Measurements from ENCODE around the gene KIAA0513. TPM values are rescaled to one million over a fixed set of nuclear protein-coding genes. Genes with fewer than 3 reads are reported as not detected.

KIAA0513 gene
- total RNA-seq, 1 experiment from 2014 or later: 7.8 TPM

DNA sequence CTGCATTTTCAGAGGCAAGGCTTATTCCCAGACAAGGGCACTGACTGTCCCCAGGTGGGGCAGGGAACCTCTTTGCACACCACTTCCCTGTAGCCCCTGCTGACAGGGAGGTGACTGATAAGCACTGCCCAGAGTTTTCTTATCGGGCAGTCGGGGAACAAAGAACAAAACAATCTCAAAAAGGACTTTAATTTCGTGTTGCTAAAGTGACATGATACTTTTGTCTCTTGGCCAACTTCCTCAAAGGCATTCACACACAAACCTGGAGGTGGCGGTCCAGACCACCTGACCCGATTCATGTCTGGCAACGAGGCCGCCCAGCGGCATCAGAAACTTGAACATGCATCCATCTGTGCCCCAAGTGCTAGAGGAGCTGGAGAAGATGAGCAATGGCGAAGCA, 45.2 kb upstream of the KIAA0513 start (continued):
- TF ChIP-seq, protein P1, sequence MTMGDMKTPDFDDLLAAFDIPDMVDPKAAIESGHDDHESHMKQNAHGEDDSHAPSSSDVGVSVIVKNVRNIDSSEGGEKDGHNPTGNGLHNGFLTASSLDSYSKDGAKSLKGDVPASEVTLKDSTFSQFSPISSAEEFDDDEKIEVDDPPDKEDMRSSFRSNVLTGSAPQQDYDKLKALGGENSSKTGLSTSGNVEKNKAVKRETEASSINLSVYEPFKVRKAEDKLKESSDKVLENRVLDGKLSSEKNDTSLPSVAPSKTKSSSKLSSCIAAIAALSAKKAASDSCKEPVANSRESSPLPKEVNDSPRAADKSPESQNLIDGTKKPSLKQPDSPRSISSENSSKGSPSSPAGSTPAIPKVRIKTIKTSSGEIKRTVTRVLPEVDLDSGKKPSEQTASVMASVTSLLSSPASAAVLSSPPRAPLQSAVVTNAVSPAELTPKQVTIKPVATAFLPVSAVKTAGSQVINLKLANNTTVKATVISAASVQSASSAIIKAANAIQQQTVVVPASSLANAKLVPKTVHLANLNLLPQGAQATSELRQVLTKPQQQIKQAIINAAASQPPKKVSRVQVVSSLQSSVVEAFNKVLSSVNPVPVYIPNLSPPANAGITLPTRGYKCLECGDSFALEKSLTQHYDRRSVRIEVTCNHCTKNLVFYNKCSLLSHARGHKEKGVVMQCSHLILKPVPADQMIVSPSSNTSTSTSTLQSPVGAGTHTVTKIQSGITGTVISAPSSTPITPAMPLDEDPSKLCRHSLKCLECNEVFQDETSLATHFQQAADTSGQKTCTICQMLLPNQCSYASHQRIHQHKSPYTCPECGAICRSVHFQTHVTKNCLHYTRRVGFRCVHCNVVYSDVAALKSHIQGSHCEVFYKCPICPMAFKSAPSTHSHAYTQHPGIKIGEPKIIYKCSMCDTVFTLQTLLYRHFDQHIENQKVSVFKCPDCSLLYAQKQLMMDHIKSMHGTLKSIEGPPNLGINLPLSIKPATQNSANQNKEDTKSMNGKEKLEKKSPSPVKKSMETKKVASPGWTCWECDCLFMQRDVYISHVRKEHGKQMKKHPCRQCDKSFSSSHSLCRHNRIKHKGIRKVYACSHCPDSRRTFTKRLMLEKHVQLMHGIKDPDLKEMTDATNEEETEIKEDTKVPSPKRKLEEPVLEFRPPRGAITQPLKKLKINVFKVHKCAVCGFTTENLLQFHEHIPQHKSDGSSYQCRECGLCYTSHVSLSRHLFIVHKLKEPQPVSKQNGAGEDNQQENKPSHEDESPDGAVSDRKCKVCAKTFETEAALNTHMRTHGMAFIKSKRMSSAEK (CRISPR knock-in tag; IDR thresholded peaks at IDR 0.05; ENCODE audit: borderline replicate concordance): no peak
- TF ChIP-seq, protein P2, sequence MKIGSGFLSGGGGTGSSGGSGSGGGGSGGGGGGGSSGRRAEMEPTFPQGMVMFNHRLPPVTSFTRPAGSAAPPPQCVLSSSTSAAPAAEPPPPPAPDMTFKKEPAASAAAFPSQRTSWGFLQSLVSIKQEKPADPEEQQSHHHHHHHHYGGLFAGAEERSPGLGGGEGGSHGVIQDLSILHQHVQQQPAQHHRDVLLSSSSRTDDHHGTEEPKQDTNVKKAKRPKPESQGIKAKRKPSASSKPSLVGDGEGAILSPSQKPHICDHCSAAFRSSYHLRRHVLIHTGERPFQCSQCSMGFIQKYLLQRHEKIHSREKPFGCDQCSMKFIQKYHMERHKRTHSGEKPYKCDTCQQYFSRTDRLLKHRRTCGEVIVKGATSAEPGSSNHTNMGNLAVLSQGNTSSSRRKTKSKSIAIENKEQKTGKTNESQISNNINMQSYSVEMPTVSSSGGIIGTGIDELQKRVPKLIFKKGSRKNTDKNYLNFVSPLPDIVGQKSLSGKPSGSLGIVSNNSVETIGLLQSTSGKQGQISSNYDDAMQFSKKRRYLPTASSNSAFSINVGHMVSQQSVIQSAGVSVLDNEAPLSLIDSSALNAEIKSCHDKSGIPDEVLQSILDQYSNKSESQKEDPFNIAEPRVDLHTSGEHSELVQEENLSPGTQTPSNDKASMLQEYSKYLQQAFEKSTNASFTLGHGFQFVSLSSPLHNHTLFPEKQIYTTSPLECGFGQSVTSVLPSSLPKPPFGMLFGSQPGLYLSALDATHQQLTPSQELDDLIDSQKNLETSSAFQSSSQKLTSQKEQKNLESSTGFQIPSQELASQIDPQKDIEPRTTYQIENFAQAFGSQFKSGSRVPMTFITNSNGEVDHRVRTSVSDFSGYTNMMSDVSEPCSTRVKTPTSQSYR (CRISPR knock-in tag; IDR thresholded peaks at IDR 0.05): no peak
- TF ChIP-seq OVOL2 (CRISPR knock-in tag; IDR thresholded peaks at IDR 0.05; ENCODE audit: borderline replicate concordance): no peak
- no peak for TF ChIP-seq RORB (CRISPR knock-in tag; IDR thresholded peaks at IDR 0.05)
- no peak for TF ChIP-seq HMGA2 (CRISPR knock-in tag; IDR thresholded peaks at IDR 0.05)
- TF ChIP-seq, protein P3, sequence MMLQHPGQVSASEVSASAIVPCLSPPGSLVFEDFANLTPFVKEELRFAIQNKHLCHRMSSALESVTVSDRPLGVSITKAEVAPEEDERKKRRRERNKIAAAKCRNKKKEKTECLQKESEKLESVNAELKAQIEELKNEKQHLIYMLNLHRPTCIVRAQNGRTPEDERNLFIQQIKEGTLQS (CRISPR knock-in tag; conservative IDR thresholded peaks at IDR 0.05): no peak
- TF ChIP-seq NR2C2 (CRISPR knock-in tag; IDR thresholded peaks at IDR 0.05): no peak
- no peak for TF ChIP-seq EMX1 (CRISPR knock-in tag; IDR thresholded peaks at IDR 0.05)
- no peak for TF ChIP-seq FOXP1 (CRISPR knock-in tag; IDR thresholded peaks at IDR 0.05; ENCODE audit: borderline replicate concordance)

DNA sequence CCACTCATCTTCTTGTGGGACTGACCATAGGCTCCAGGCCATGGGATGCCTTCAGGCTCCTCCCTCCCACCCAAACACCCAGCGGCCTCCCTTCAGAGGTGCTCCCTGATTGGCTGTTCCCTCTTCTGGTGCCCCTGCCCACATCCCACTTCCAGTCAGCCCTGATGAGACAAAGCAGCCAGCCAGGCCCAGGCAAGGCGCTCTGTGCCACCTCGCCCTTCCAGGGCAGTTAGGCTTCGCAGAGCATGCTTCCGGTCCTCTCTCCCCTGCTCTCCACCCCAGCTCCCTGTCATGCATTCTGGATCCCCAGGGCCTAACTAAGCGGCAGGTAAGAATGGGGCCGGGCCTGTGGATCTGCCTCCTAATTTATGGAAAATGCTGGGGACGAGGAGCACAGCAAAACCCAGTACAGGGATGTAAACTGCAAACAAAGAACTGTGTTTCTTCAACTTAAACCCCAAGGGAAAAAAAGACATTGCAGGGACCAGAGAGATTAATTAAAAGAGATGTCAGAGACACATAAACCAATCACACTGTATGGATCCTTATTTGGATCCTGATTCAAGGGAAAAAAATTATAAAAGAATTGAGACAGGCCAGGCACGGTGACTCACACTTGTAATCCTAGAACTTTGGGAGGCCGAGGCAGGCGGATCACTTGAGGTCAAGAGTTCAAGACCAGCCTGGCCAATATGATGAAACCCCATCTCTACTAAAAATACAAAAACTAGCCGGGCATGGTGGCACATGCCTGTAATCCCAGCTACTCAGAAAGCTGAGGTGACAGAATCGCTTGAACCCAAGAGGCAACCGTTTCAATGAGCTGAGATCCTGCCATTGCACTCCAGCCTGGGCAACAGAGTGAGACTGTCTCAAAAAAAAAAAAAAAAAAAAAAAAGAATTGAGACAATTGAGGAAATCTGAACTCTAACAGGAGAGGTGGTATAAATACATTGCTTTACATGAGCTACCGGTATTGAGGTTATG, 42.2 kb upstream of the KIAA0513 start:
- POLR2A ChIA-PET: interaction anchor here (0.6 to 0.7 kb wide), 3 partner anchors 59 to 356 kb away, joined by 3 to 5 read pairs (median 3); no protein-coding TSS in a partner anchor
- ATAC-seq: no peak
- TF ChIP-seq, protein P4, sequence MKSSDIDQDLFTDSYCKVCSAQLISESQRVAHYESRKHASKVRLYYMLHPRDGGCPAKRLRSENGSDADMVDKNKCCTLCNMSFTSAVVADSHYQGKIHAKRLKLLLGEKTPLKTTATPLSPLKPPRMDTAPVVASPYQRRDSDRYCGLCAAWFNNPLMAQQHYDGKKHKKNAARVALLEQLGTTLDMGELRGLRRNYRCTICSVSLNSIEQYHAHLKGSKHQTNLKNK (CRISPR knock-in tag; IDR thresholded peaks at IDR 0.05): no peak
- TF ChIP-seq MXD4 (CRISPR knock-in tag; IDR thresholded peaks at IDR 0.05; ENCODE audit: borderline replicate concordance) (no peak), RELA (CRISPR knock-in tag; IDR thresholded peaks at IDR 0.05; ENCODE audit: borderline replicate concordance) (no peak), GTF2I (CRISPR knock-in tag; conservative IDR thresholded peaks at IDR 0.05) (no peak), ZNF671 (CRISPR knock-in tag; IDR thresholded peaks at IDR 0.05) (no peak), HMGA2 (CRISPR knock-in tag; IDR thresholded peaks at IDR 0.05) (no peak), KAT7 (CRISPR knock-in tag; IDR thresholded peaks at IDR 0.05; ENCODE audit: borderline replicate concordance) (no peak), OVOL2 (CRISPR knock-in tag; IDR thresholded peaks at IDR 0.05; ENCODE audit: borderline replicate concordance) (no peak), TEAD4 (CRISPR knock-in tag; IDR thresholded peaks at IDR 0.05) (no peak)
- TF ChIP-seq, protein P5, sequence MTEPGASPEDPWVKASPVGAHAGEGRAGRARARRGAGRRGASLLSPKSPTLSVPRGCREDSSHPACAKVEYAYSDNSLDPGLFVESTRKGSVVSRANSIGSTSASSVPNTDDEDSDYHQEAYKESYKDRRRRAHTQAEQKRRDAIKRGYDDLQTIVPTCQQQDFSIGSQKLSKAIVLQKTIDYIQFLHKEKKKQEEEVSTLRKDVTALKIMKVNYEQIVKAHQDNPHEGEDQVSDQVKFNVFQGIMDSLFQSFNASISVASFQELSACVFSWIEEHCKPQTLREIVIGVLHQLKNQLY (CRISPR knock-in tag; IDR thresholded peaks at IDR 0.05): no peak
- TF ChIP-seq, protein P6, sequence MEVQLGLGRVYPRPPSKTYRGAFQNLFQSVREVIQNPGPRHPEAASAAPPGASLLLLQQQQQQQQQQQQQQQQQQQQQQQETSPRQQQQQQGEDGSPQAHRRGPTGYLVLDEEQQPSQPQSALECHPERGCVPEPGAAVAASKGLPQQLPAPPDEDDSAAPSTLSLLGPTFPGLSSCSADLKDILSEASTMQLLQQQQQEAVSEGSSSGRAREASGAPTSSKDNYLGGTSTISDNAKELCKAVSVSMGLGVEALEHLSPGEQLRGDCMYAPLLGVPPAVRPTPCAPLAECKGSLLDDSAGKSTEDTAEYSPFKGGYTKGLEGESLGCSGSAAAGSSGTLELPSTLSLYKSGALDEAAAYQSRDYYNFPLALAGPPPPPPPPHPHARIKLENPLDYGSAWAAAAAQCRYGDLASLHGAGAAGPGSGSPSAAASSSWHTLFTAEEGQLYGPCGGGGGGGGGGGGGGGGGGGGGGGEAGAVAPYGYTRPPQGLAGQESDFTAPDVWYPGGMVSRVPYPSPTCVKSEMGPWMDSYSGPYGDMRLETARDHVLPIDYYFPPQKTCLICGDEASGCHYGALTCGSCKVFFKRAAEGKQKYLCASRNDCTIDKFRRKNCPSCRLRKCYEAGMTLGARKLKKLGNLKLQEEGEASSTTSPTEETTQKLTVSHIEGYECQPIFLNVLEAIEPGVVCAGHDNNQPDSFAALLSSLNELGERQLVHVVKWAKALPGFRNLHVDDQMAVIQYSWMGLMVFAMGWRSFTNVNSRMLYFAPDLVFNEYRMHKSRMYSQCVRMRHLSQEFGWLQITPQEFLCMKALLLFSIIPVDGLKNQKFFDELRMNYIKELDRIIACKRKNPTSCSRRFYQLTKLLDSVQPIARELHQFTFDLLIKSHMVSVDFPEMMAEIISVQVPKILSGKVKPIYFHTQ (CRISPR knock-in tag; IDR thresholded peaks at IDR 0.05): no peak
- TF ChIP-seq, protein P7, sequence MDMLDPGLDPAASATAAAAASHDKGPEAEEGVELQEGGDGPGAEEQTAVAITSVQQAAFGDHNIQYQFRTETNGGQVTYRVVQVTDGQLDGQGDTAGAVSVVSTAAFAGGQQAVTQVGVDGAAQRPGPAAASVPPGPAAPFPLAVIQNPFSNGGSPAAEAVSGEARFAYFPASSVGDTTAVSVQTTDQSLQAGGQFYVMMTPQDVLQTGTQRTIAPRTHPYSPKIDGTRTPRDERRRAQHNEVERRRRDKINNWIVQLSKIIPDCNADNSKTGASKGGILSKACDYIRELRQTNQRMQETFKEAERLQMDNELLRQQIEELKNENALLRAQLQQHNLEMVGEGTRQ (CRISPR knock-in tag; IDR thresholded peaks at IDR 0.05): no peak

More for the DNA sequence above, 42.2 kb upstream of the KIAA0513 start:
- peak overlapping the region; percentile 86 for H3K27ac Mint-ChIP-seq
- H3K36me3 Mint-ChIP-seq: peaks cover 53% of the 10 kb centered on the region
- DNase-seq (ENCODE audit: low spot score): no peak
- no peaks in the 10 kb centered on the region for H3K9me3 Mint-ChIP-seq
- no peak overlapping the region for H3K4me3 Mint-ChIP-seq
- H3K4me1 Mint-ChIP-seq: no peaks in the 10 kb centered on the region
- CTCF ChIA-PET: interaction anchor here (0.6 kb wide), 1 partner anchor 9 kb away, joined by 3 read pairs; no protein-coding TSS in a partner anchor
- H3K27me3 Mint-ChIP-seq (ENCODE audit: low read depth): no peaks in the 10 kb centered on the region

Measured in WTC11 (cell line).